Spleen (tissue), 11 donors: ENCODE data around the gene UBASH3B. TPM values are rescaled to one million over a fixed set of nuclear protein-coding genes. Genes with fewer than 3 reads are reported as not detected.

Experiments used
- DNase-seq: peaks from one replicate; pipeline ENCODE4 v3.0.0-alpha.2; 2020
- H3K27ac ChIP-seq, 8 donors: fragments of 200-600 bp; sonication (generic) in 7 of 8; 1 replicate in 4 of 8; 2 replicates in 4 of 8; pipeline versions ENCODE4 v1.5.0 to v1.8.0; 2016 to 2021; ENCODE audit warnings: inconsistent platforms in 4 of 8, mild to moderate bottlenecking in 4 of 8, moderate library complexity in 1 of 8
- H3K27me3 ChIP-seq, 7 donors: fragments of 200-600 bp; sonication (generic) in 6 of 7; replicated peaks in 1 of 7; 1 replicate in 4 of 7; 2 replicates in 3 of 7; pipeline versions ENCODE4 v1.5.0 to v1.8.0; 2016 to 2021; ENCODE audit warnings: inconsistent platforms in 3 of 7, mild to moderate bottlenecking in 1 of 7
- H3K36me3 ChIP-seq, 6 donors: fragments of 200-600 bp; sonication (generic) in 5 of 6; 1 replicate in 4 of 6; 2 replicates in 2 of 6; pipeline versions ENCODE4 v1.5.0 to v1.8.0; 2016 to 2021; ENCODE audit warnings: inconsistent platforms in 2 of 6
- H3K4me1 ChIP-seq, 6 donors: fragments of 200-600 bp; sonication (generic) in 5 of 6; 1 replicate in 3 of 6; 2 replicates in 3 of 6; pipeline versions ENCODE4 v1.5.0 to v1.8.0; 2016 to 2021; ENCODE audit warnings: inconsistent platforms in 3 of 6
- H3K4me3 ChIP-seq, 8 donors: fragments of 200-600 bp; sonication (generic) in 7 of 8; 1 replicate in 4 of 8; 2 replicates in 4 of 8; pipeline versions ENCODE4 v1.5.0 to v1.8.0; 2016 to 2021; ENCODE audit warnings: inconsistent platforms in 4 of 8, mild to moderate bottlenecking in 4 of 8, moderate library complexity in 2 of 8
- H3K9me3 ChIP-seq, 8 donors: fragments of 200-600 bp; sonication (generic) in 7 of 8; 1 replicate in 4 of 8; 2 replicates in 4 of 8; pipeline versions ENCODE4 v1.5.0 to v1.8.0; 2016 to 2021; ENCODE audit warnings: inconsistent platforms in 4 of 8
- POLR2A ChIP-seq, 3 donors: fragments of 450-650 bp; IDR thresholded peaks; one replicate each; pipeline ENCODE4 v1.5.1; 2017; ENCODE audit warnings: antibody characterized with exemption in 3 of 3, mild to moderate bottlenecking in 1 of 3
- POLR2AphosphoS5 ChIP-seq, 3 donors: sonication (generic); formaldehyde crosslinking; IDR thresholded peaks; one replicate each; pipeline ENCODE4 v1.5.1; 2017; ENCODE audit warnings: antibody characterized with exemption in 3 of 3
- WGBS, 5 donors: extraction: QIAGEN DNeasy Blood & Tissue Kit in 3 of 5; methylation state at CpG; one replicate each; pipeline versions ENCODE4 v1.1.5 to v1.1.7; 2013 to 2018; 5-methylcytosine and 5-hydroxymethylcytosine counted together
- intact Hi-C: fragments of 100-400 bp; cut with DNase I; formaldehyde crosslinking; loops from one replicate; pipeline ENCODE4 v1.15.0; 2023; ENCODE audit warnings: low total_unique reads
- polyA plus RNA-seq, 3 donors: library from polyadenylated mRNA; stranded (reverse); fragments of 200-250 nt; gene quantifications; one replicate each; pipeline ENCODE4 v1.2.1, GENCODE V29; 2013
- total RNA-seq, 7 donors: library from RNA; depleted of rRNA in 3 of 7; stranded (reverse); fragments of >200 nt in 3 of 7; fragmentation: NEBNext Ultra II Directional in 4 of 7; extraction: Animal tissue kit (Norgen Biotek cat#: 25700) in 4 of 7; gene quantifications; one replicate each; pipeline versions ENCODE4 v1.1.0 to v1.2.1, GENCODE V29; 2016 to 2021
- TF ChIP-seq, protein P1 (sequence below), 11 experiments: fragments of 200-600 bp in 7 of 11; fragments of 450-650 bp in 4 of 11; sonication (generic) in 4 of 11; IDR thresholded peaks in 8 of 11; conservative IDR thresholded peaks in 3 of 11; 1 replicate in 7 of 11; 2 replicates in 4 of 11; pipeline versions ENCODE4 v1.4.0 to v1.8.0; 2016 to 2021; ENCODE audit warnings: antibody characterized with exemption in 11 of 11, inconsistent platforms in 4 of 11, mild to moderate bottlenecking in 1 of 11
- donor health status: healthy with polysubstance abuse.
- donor health status: DM: no; HTN: no; CAD: no; lungs with moderate emphysema.
- donor health status: DM: no; HTN: no; CAD: no.
- donor health status: Bipolar disorder and iron deficiency.
- donor health status: healthy.
- donor health status: DM: no; HTN: no; CAD: no.
- donor health status: DM: yes; HTN: yes; CAD: no.

UBASH3B gene
- total and polyA plus RNA-seq, 10 donors = 4.4 to 190 (median 77.9) TPM

DNA sequence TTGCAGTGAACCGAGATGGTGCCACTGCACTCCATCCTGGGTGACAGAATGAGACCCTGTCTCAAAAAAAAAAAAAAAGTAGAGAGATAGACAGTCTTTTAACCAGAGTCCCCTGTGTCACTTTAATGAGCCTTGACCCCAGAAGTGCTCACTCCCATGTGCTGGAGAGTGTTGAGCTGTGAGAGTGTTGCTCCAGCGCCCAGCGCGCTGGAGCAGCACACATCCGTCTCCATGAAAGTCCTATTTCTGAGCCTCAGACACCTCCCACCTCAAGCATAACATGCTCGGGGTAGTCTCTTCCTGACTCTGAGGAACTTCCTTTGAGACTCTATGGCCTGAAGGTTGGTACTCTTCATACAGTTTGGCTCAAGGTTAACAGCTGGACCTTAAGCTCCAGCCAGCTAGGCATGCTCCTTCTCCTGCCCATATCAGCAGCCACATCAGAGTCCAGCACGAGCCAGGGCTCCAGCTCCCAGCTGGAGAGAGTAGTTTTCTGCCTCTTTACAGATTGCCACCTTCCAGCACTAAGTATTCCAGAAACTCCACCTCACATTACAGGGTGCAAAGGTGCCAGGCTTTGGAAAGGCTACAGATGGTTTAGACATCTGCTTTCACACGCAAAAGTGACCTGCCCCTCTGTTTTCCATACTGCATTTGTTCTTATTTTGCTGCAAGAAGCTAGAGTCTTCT is 29.4 kb upstream of the UBASH3B start:
- no peaks in the 10 kb centered on the region for H3K36me3 ChIP-seq
- intact Hi-C loops = loop anchor here (10.0 kb wide), 1 partner anchor 399 kb away; no protein-coding TSS in a partner anchor
- DNase-seq = no peak
- H3K27me3 ChIP-seq = no peaks in the 10 kb centered on the region
- no peak overlapping the region for H3K27ac ChIP-seq
- peaks cover 0 to 11% (median 8%) of the 10 kb centered on the region in 6 donors for H3K4me1 ChIP-seq
- no peak overlapping the region for H3K4me3 ChIP-seq
- TF ChIP-seq POLR2AphosphoS5 (IDR thresholded peaks at IDR 0.05) (no peak), POLR2A (IDR thresholded peaks at IDR 0.05) (no peak)
- TF ChIP-seq, protein P1, sequence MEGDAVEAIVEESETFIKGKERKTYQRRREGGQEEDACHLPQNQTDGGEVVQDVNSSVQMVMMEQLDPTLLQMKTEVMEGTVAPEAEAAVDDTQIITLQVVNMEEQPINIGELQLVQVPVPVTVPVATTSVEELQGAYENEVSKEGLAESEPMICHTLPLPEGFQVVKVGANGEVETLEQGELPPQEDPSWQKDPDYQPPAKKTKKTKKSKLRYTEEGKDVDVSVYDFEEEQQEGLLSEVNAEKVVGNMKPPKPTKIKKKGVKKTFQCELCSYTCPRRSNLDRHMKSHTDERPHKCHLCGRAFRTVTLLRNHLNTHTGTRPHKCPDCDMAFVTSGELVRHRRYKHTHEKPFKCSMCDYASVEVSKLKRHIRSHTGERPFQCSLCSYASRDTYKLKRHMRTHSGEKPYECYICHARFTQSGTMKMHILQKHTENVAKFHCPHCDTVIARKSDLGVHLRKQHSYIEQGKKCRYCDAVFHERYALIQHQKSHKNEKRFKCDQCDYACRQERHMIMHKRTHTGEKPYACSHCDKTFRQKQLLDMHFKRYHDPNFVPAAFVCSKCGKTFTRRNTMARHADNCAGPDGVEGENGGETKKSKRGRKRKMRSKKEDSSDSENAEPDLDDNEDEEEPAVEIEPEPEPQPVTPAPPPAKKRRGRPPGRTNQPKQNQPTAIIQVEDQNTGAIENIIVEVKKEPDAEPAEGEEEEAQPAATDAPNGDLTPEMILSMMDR (IDR thresholded peaks at IDR 0.05 in 8 of 11, conservative IDR thresholded peaks at IDR 0.05 in 3 of 11) = no peak
- no peaks in the 10 kb centered on the region for H3K9me3 ChIP-seq
- 66 to 75% (median 70%) methylated on average over 8 of the region's 8 CpGs for WGBS, 5 donors

DNA sequence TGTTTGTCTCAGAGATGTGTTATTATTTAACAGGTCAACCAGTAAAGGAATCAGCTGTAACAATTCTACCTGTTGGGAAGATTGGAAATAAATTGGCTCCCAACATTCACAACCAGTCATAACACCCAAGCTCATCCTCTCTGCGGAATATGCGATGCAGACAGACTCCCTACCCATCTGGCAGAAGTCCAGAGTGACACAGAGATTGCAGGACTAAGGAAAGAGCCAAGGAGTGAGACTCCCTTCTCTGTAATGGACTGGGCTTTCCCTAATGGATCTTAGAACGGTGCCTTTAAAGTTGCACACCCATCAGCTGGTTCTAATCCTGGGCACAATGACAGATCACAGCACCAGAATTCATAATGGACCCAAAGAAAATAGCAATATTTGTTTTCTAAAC is 27.8 kb upstream of the UBASH3B start:
- Histone ChIP-seq H3K36me3 (no peaks in the 10 kb centered on the region), H3K4me1 (peaks cover 0 to 19% (median 14%) of the 10 kb centered on the region in 6 donors), H3K27me3 (peaks cover 0 to 5% (median 0%) of the 10 kb centered on the region in 7 donors), H3K9me3 (no peaks in the 10 kb centered on the region), H3K4me3 (no peak overlapping the region), H3K27ac (no peak overlapping the region)
- intact Hi-C loops = loop anchor here (10.0 kb wide), 1 partner anchor 397 kb away; no protein-coding TSS in a partner anchor
- DNase-seq = no peak
- TF ChIP-seq, protein P1 (IDR thresholded peaks at IDR 0.05 in 8 of 11, conservative IDR thresholded peaks at IDR 0.05 in 3 of 11) = no peak
- no peak for TF ChIP-seq POLR2A (IDR thresholded peaks at IDR 0.05)
- TF ChIP-seq POLR2AphosphoS5 (IDR thresholded peaks at IDR 0.05) = no peak
- 78 to 93% (median 92%) methylated on average over 3 of the region's 3 CpGs for WGBS, 5 donors

DNA sequence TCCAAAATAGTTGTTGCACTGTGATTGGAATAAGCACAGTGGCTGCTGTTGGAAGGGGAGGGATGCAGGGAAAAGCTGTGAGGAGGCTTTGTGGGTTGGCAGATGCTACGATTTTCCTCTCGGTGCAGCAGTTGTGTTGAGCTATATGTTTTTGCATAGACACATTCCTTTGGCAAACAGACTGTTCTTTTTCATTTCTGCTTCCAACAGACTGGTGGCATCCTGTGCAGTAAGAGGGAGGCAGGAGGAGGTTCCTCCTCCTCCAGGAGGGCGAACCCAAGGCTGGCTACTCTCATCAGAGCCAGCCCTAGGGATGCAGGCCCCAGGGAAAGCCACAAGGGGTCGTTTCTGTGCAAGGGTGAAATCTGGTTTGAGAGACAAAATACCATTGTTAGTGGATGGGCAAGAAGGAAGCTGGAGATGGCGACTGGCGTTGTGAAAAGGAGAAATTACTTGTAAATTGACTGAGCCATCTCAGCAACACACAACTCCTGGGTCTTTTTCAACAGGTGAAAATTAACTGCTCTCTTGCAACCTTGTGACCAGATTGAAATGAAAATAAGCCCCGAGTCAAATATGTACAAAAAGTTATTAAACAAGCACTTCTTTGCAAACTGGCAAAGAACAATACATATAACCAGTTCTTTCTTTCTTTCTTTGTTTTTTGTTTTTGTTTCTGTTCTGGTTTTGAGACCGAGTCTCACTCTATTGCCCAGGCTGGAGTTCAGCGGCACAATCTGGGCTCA is 26.5 kb upstream of the UBASH3B start:
- no peaks in the 10 kb centered on the region for H3K36me3 ChIP-seq
- peaks cover 0 to 5% (median 0%) of the 10 kb centered on the region in 7 donors for H3K27me3 ChIP-seq
- no peak overlapping the region for H3K27ac ChIP-seq
- H3K9me3 ChIP-seq = no peaks in the 10 kb centered on the region
- no peak overlapping the region for H3K4me3 ChIP-seq
- 39 to 48% (median 44%) methylated on average over 9 of the region's 9 CpGs for WGBS, 5 donors
- DNase-seq = peak; percentile 86
- peaks cover 0 to 29% (median 17%) of the 10 kb centered on the region in 6 donors for H3K4me1 ChIP-seq
- intact Hi-C loops = loop anchor here (10.0 kb wide), 1 partner anchor 396 kb away; no protein-coding TSS in a partner anchor
- no peak for TF ChIP-seq POLR2A (IDR thresholded peaks at IDR 0.05)
- TF ChIP-seq, protein P1 (IDR thresholded peaks at IDR 0.05 in 8 of 11, conservative IDR thresholded peaks at IDR 0.05 in 3 of 11) = peak; percentile 71 to 94 (median 90)
- peak in 1 of 3 donors; percentile 19 for TF ChIP-seq POLR2AphosphoS5 (IDR thresholded peaks at IDR 0.05)
